GM21529 (cell line): ENCODE data around the gene ABCB10.
A peak's percentile ranks its signal among the peaks of the same experiment; 100 is the strongest.
"Not testable (repeated sequence)": the region's sequence is repeated elsewhere in the genome, so short reads cannot be mapped to it uniquely, and the experiment has no call there.

ENCODE experiments used
- ATAC-seq: cut with Tn5 transposase; IDR thresholded peaks from one replicate; pipeline ENCODE4 v1.9.1; 2021; ENCODE audit not compliant: unreplicated experiment

Gene ABCB10

GRCh38 chr1:229479660-229480399 is 78.7 kb downstream of the ABCB10 start:
- peak; percentile 79 for ATAC-seq

GRCh38 chr1:229478852-229479251 is 79.7 kb downstream of the ABCB10 start:
- peak; percentile 62 for ATAC-seq

- ATAC-seq = not testable (repeated sequence)
These were observed 82.6 kb downstream of the ABCB10 start for GRCh38 chr1:229475859-229476258.

GRCh38 chr1:229474509-229474908 is 84.0 kb downstream of the ABCB10 start:
- no peak for ATAC-seq

- ATAC-seq = no peak
These were observed 87.3 kb downstream of the ABCB10 start for GRCh38 chr1:229471175-229471574.

- no peak for ATAC-seq
These were observed 88.0 kb downstream of the ABCB10 start for GRCh38 chr1:229470406-229471043.

GRCh38 chr1:229466887-229467286 is 91.6 kb downstream of the ABCB10 start:
- ATAC-seq = no peak
